Esophagus muscularis mucosa (tissue), 4 donors: ENCODE results near the gene KIAA0513. TPM values are rescaled to one million over a fixed set of nuclear protein-coding genes. Genes with fewer than 3 reads are reported as not detected.
A peak's percentile ranks its signal among the peaks of the same experiment; 100 is the strongest.

Source experiments
- DNase-seq: peaks from one replicate; pipeline ENCODE4 v3.0.0-alpha.2; 2017; ENCODE audit errors: extremely low spot score
- H3K27ac ChIP-seq, 4 donors: fragments of 200-600 bp; sonication (generic); replicated peaks in 1 of 4; 1 replicate in 3 of 4; 2 replicates in 1 of 4; pipeline ENCODE4 v1.5.1; 2016 to 2019; ENCODE audit warnings: mild to moderate bottlenecking in 1 of 4
- H3K27me3 ChIP-seq, 4 donors: fragments of 200-600 bp; sonication (generic); one replicate each; pipeline versions ENCODE4 v1.5.1 to v1.6.0; 2016 to 2019
- H3K36me3 ChIP-seq, 4 donors: fragments of 200-600 bp; sonication (generic); one replicate each; pipeline ENCODE4 v1.5.1; 2016 to 2019
- H3K4me1 ChIP-seq, 4 donors: fragments of 200-600 bp; sonication (generic); one replicate each; pipeline ENCODE4 v1.5.1; 2016 to 2019
- H3K4me3 ChIP-seq, 4 donors: fragments of 200-600 bp; sonication (generic); 1 replicate in 2 of 4; 2 replicates in 2 of 4; pipeline ENCODE4 v1.5.1; 2016 to 2019; ENCODE audit warnings: mild to moderate bottlenecking in 4 of 4, moderate library complexity in 1 of 4
- H3K9me3 ChIP-seq, 4 donors: fragments of 200-600 bp; sonication (generic); 1 replicate in 3 of 4; 2 replicates in 1 of 4; pipeline ENCODE4 v1.5.1; 2016 to 2019
- EP300 ChIP-seq: sonication (generic); formaldehyde crosslinking; IDR thresholded peaks from one replicate; pipeline ENCODE4 v1.6.1; 2017; ENCODE audit warnings: antibody characterized with exemption
- POLR2A ChIP-seq: fragments of 450-650 bp; IDR thresholded peaks from one replicate; pipeline ENCODE4 v1.6.1; 2017; ENCODE audit warnings: antibody characterized with exemption, moderate library complexity, mild to moderate bottlenecking, low read depth
- POLR2AphosphoS5 ChIP-seq, 2 donors: sonication (generic); formaldehyde crosslinking; IDR thresholded peaks; one replicate each; pipeline ENCODE4 v1.6.1; 2017; ENCODE audit warnings: antibody characterized with exemption in 2 of 2
- WGBS: methylation state at CpG from one replicate; pipeline ENCODE4 v1.1.5; 2018; 5-methylcytosine and 5-hydroxymethylcytosine counted together
- intact Hi-C: fragments of 100-400 bp; cut with DNase I; formaldehyde crosslinking; loops from one replicate; pipeline ENCODE4 v1.15.1; 2023
- total RNA-seq, 4 donors: library from RNA; depleted of rRNA; stranded (reverse); fragments of >200 nt; gene quantifications; one replicate each; pipeline versions ENCODE4 v1.1.0 to v1.2.1, GENCODE V29; 2016
- TF ChIP-seq, protein P1 (sequence below), 3 experiments: fragments of 200-600 bp in 2 of 3; fragments of 450-650 bp in 1 of 3; sonication (generic) in 2 of 3; IDR thresholded peaks; one replicate each; pipeline ENCODE4 v1.5.1; 2017 to 2019; ENCODE audit warnings: antibody characterized with exemption in 3 of 3, mild to moderate bottlenecking in 2 of 3, moderate library complexity in 1 of 3

The KIAA0513 gene
- total RNA-seq, 4 donors from 2014 or later = 16.4 to 28.8 (median 23.4) TPM

DNA sequence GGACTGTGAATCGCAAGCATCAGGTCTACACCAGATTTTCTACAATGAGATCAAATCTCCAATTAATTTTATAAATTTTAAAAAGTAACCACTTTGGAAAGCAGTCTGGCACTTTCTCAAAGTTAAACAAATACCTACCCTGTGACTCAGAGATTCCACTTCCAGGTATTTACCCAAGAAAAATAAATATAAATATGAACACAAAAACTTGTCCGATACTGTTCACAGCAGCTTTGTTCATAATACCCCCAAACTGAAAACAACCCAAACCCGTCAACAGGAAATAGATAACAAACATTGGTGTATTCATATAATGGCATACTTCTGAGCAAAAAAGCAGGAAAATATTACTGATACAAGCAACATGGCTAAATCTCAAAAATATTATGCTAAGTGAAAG lies 28.4 kb upstream of the KIAA0513 start:
- H3K4me1 ChIP-seq = peaks cover 72 to 98% (median 92%) of the 10 kb centered on the region in 4 donors

DNA sequence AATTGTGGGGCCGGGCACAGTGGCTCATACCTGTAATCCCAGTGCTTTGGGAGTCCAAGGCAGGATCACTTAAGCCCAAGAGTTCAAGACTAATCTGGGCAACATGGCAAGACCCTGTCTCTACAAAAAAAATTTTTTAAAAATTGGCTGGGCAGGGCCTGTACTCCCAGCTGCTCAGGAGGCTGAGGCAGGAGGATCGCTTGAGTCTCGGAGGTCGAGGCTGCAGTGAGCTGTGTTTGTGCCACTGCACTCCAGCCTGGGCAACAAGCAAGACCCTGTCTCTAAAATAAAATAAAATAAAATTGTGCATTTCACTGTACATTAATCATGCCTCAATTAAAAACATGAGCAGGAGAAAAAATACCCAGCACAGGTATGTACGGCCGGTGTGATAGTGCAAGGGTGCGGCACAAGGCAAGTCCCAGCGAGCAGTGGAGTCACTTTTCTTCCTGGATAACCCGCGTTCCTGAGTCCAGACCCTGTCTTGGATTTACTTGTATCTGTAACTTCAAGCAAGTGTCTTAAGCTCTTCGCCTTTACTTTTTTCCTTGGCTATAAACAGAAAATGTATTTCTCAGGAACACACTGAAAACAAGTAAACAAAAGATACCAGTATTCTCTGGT lies 27.6 kb upstream of the KIAA0513 start:
- peak overlapping the region; percentile 71 to 90 (median 82) for H3K27ac ChIP-seq
- no peak for DNase-seq
- TF ChIP-seq POLR2A = no peak
- TF ChIP-seq, protein P1, sequence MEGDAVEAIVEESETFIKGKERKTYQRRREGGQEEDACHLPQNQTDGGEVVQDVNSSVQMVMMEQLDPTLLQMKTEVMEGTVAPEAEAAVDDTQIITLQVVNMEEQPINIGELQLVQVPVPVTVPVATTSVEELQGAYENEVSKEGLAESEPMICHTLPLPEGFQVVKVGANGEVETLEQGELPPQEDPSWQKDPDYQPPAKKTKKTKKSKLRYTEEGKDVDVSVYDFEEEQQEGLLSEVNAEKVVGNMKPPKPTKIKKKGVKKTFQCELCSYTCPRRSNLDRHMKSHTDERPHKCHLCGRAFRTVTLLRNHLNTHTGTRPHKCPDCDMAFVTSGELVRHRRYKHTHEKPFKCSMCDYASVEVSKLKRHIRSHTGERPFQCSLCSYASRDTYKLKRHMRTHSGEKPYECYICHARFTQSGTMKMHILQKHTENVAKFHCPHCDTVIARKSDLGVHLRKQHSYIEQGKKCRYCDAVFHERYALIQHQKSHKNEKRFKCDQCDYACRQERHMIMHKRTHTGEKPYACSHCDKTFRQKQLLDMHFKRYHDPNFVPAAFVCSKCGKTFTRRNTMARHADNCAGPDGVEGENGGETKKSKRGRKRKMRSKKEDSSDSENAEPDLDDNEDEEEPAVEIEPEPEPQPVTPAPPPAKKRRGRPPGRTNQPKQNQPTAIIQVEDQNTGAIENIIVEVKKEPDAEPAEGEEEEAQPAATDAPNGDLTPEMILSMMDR (IDR thresholded peaks at IDR 0.05) = no peak
- no peak for TF ChIP-seq POLR2AphosphoS5 (IDR thresholded peaks at IDR 0.05)
- no peak for TF ChIP-seq EP300
- H3K4me1 ChIP-seq = peaks cover 74 to 98% (median 92%) of the 10 kb centered on the region in 4 donors
- H3K36me3 ChIP-seq = peaks cover 0 to 8% (median 4%) of the 10 kb centered on the region in 4 donors
- H3K27me3 ChIP-seq = no peaks in the 10 kb centered on the region
- no peaks in the 10 kb centered on the region for H3K9me3 ChIP-seq
- WGBS = 84% methylated on average over 11 of the region's 11 CpGs
- no peak overlapping the region for H3K4me3 ChIP-seq
- intact Hi-C loops = no loop called here

More for the DNA sequence above, 28.4 kb upstream of the KIAA0513 start:
- DNase-seq = no peak
- Histone ChIP-seq H3K27me3 (no peaks in the 10 kb centered on the region), H3K4me3 (no peak overlapping the region), H3K9me3 (no peaks in the 10 kb centered on the region), H3K27ac (peak overlapping the region; percentile 71 to 90 (median 82)), H3K36me3 (peaks cover 0 to 16% (median 8%) of the 10 kb centered on the region in 4 donors)
- TF ChIP-seq, protein P1 (IDR thresholded peaks at IDR 0.05) = no peak
- no peak for TF ChIP-seq POLR2A
- no peak for TF ChIP-seq EP300
- peak in 1 of 2 donors; percentile 7 for TF ChIP-seq POLR2AphosphoS5 (IDR thresholded peaks at IDR 0.05)
- intact Hi-C loops = no loop called here
- WGBS = 72% methylated on average over 3 of the region's 3 CpGs

DNA sequence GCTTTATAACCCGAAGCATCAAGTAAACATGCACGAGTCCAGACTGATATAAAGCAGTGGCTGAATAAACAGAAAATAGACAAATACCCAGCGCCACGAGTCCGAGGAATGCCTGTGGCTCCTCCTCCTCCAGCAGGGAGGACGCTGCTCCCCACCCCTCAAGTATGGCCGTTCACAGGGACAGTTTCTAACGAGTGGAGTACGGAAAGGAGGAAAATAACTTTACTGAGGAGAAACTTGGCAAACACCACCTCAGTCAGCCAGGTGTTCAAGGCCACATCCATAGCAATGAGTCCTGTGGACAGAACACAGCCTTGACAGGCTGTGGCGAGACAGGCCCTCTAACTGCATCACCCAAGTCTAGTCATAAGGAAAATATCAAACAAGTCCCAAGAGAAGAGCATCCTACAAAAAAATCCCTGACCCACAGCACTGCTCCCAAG lies 25.5 kb upstream of the KIAA0513 start:
- H3K27me3 ChIP-seq = no peaks in the 10 kb centered on the region
- H3K9me3 ChIP-seq = no peaks in the 10 kb centered on the region
- no peaks in the 10 kb centered on the region for H3K36me3 ChIP-seq
- no peak for DNase-seq
- intact Hi-C loops = no loop called here
- peak overlapping the region in 2 of 4 donors; percentile 1 to 4 for H3K4me3 ChIP-seq
- 69% methylated on average over 10 of the region's 10 CpGs for WGBS
- TF ChIP-seq POLR2AphosphoS5 (IDR thresholded peaks at IDR 0.05) (no peak), POLR2A (no peak), EP300 (no peak)
- TF ChIP-seq, protein P1 (IDR thresholded peaks at IDR 0.05) = no peak
- H3K4me1 ChIP-seq = peaks cover 84 to 99% (median 95%) of the 10 kb centered on the region in 4 donors
- peak overlapping the region; percentile 81 to 90 (median 85) for H3K27ac ChIP-seq

DNA sequence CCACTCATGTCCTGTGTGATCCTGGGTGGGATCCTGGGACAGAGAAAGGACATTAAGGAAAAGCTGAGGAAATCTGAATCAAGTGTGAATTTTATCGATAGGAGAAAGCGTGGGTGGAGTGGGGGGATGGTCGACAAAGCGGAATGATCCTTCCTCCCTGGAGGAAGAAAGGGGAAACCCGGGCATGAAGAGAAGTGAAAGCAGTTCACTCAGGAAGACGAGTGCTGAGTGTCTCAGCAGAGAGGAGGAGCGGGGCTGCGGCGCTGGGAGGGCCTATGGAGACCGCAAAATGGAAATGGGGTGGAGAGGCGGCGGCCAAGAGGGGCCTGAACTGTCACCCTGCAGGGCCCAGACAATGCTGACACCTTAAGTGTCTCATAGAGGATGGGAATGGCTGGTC lies 25.0 kb upstream of the KIAA0513 start:
- 55% methylated on average over 12 of the region's 12 CpGs for WGBS
- Histone ChIP-seq H3K4me1 (peaks cover 86 to 100% (median 98%) of the 10 kb centered on the region in 4 donors), H3K36me3 (no peaks in the 10 kb centered on the region), H3K27me3 (no peaks in the 10 kb centered on the region), H3K27ac (peak overlapping the region; percentile 81 to 90 (median 85)), H3K4me3 (peak overlapping the region in 2 of 4 donors; percentile 1 to 4), H3K9me3 (no peaks in the 10 kb centered on the region)
- intact Hi-C loops = no loop called here
- no peak for DNase-seq
- TF ChIP-seq EP300 = no peak
- no peak for TF ChIP-seq POLR2A
- TF ChIP-seq POLR2AphosphoS5 (IDR thresholded peaks at IDR 0.05) = peak in 1 of 2 donors; percentile 35
- TF ChIP-seq, protein P1 (IDR thresholded peaks at IDR 0.05) = no peak
